NCI-H526 (cell line): ENCODE results near the gene GJC3.
"Not testable (repeated sequence)": the region's sequence is repeated elsewhere in the genome, so short reads cannot be mapped to it uniquely, and the experiment has no call there.

Experiments used
- DNase-seq, 2 experiments: peaks; one replicate each; lab custom pipeline; 2025; lab: John Stamatoyannopoulos, UW

Gene GJC3

DNA sequence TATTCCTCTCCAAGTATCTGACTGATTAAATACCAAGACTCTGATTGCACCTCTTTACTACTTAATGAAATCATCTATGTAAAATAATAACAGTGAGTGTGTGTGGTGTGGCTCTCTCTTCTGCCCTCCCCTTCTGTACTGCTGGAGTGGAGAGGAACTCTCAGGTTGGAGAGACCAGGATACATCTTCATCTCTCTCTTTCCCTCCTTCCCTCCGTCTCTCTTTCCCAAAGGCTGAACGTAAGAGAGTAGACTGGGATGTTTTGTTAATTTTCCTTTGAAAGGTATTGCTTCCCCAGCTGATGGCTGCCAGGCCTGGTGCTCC lies 272 bp upstream of the GJC3 start:
- no peak for DNase-seq

DNA sequence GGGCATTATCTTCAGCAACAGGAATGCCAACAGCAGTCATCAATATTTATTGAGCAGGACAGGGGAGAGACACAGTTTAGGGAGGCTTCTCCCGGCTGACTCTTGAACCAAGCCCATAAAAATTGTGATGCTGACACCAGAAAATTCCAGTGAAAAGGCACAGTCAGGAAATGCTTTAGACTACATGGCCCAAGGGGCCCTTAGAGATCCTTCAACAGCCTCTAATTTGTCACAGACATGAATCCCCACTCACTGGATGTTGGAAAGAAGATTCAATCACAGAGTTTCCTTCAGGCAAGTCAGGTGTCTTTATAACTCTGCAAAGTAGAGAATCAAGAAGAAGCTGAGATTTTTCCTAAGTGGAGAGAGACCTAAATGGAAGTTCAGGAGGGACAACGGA lies 1.2 kb downstream of the GJC3 start:
- DNase-seq, result no peak

DNA sequence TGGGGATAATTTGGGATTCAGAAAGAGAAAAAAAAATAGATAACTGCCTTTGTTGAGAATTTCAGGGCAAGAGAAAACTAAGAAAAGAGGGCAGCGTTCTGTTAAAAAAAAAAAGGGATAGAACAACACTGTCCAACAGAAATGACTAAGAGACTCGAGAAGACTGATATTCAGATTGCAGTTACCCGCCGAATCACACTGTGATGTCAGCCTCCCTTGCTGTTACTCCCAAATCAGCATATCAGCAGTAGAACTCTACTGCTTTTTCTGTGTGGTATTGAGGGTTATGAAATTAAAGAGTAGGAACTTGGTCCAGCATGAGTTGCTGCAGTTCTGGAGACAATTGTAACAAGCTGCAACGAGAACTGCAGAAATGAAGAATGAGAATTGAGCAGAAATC lies 1.9 kb downstream of the GJC3 start:
- DNase-seq, result no peak

DNA sequence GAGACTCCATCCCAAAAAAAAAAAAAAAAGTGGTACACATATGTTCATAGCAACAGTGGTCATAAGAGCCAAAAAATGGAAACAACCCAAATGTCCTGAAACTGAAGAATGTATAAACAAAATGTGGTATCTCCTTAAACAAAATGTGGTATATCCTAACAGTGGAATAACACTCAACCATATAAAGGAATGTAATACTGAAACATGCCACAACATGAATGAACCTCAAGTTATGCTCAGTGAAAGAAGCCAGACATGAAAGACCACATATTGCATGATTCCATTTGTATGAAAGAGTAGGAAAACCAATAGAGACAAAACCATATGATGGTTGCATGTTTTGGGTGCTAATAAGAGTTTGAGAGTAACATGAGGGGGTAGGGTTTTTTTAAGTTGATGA lies 3.1 kb downstream of the GJC3 start:
- DNase-seq, result no peak

DNA sequence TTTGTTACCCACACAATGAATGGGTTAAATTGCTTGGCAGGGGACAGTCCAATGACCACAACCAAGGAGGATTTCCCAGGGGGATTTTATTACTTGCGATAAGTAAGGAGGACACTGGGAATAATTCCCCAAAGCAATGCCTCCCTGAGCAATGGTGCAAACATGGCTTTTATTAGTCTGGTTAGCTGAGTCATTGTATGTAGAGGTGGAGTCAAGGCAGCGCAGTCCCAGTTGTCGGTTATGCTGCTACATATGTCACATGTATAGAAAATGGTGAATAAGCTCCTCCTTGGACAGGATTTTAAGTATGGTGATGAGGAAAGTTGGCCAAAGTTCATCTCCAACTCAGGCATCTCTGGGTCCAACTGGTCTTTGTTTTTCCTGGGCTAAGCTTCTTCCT lies 6.2 kb downstream of the GJC3 start:
- DNase-seq, result no peak

DNA sequence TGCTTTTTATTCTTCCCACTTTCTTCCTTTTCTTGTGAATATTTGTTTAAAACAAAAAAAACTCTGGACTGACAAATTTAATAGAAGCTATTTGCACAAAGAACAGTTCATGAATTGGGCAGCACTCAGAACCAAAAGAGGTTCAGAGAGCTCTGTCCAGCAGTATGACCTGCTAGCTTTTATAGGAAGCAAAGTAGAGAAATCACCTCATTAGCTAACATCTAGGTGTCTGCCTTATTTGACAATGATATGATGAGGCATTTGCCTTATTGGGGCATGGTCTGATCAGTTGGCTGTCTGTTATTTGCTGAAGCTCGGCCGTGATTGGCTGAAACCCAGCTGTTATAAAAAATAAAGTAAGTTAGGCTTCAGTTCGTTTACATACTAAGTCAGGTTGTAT lies 9.3 kb downstream of the GJC3 start:
- no peak for DNase-seq

DNA sequence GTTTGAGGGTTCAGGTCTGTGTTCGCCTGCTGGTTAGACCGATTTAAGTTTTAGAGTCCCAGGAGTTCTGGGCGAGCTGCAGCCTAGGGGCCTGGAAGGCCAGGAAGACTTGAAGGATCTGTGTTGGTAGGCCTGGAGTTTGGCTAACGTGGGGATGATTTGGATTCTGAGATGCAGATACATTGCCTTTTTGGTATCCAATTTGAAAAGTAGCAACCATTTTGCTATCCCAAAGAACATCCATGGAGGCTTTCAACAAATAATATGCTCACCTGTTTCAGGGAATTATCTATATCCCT lies 9.7 kb downstream of the GJC3 start:
- no peak for DNase-seq

DNA sequence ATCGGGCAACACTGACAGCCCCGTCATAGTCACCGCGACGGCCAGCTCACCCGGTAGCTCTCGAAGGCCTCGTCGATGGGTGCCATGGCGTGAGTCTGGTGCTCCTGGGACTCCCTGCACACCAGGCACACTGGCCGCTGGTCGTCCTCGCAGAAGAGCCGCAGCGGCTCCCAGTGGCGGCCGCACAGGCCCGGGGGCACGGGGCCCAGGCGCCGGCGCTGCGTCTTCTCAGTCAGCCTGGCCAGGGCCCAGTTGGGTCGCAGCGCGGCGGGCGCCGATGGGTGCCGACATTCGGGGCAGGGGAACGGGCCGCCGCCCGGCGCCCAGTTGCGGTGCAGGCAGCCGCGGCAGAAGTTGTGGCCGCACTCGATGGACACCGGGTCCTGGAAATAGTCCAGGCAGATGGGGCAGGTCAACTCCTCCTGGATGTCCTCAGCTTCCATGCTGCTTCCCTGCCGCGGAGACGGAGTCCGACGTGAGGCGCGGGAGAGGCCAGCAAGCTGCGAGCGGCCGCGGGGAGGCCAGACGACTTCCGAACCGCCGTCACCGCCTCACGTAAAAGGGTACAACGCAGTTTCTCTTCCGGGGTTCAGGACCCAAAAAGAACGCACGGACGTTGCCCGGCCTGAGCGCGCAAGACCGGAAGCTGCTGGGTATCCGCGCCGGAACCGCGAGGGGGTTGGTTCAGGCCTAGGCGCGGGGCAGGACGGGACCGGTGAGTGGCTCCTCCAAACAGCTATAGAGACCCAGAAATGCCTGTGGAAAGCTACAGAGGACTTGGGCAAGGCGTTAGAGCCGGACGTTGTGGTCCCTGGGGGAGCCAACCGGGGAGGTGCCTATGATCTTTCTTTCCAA lies 10.2 kb downstream of the GJC3 start, which contains the start of gene TRIM4:
Gene TRIM4, minus strand, starts transcription at position 572 of the 855 bp plus-strand sequence. Its CDS starts 129 bp downstream, at position 443.
- peak; percentile 82 to 97 for DNase-seq

DNA sequence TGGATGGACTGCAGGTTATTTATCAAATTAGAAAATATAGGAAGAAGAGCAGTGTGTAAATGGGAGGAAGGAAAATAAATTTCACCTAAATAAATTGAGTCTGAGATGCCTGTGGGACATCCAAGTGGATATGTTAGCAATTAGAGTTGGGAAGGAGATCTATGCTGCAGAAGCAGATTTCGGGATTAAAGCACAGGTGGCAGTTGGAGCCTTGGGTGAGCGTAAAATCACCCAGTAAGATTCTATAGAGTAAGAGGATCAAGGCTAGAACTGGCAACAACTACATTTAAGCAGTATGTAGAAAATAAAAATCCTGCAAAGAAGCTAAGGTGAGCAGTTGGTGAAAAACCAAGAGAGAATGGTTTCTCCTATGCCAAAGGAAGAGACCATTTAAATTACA lies 18.4 kb downstream of the GJC3 start:
- DNase-seq, result no peak

DNA sequence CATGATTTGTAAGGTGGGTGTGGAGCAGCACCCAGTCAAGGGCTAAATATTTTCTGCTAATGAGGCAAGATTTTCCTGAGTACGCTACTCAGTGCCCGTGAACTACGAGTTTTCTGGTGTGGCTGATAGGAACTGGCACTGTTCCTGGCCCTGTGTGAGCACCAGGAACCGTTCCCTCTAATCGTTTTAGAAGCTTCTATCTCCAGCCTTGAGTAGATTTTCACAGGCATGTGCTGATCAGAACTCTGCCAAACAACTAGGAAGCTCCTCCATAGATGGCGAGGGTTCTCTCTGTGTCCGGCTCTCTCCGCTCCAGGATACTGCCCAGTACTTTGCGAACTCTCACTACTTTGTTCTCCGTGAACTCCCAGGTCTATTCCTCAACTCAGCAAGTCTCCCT lies 27.8 kb downstream of the GJC3 start:
- no peak for DNase-seq

DNA sequence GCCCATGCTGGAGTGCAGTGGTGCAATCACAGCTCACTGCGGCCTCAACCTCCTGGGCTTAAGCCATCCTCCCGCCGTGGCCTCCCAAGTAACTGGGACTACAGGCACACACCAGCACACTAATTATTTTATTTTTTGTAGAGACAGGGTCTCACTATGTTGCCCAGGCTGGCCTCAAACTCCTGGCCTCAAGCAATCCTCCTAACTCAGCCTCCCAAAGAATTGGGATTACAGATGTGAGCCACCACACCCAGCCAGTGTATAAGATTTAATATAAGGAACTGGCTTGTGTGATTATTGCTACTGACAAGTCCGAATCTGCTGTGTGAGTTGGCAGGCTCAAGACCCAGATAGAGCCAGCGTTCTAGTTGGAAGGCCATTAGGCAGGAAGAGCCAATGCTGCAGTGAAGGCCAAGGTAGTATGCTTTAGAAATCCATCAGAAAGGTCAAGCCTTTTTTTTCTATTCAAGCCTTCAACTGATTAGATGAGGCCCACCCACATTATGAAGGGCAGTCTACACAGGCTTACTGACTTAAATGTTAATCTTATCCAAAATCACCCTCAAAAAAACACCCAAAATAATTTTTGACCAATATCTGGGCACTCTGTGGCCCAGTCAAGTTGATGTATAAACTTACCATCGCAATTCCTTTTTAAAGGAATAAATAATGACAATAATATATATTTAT lies 29.4 kb downstream of the GJC3 start:
- no peak for DNase-seq

DNA sequence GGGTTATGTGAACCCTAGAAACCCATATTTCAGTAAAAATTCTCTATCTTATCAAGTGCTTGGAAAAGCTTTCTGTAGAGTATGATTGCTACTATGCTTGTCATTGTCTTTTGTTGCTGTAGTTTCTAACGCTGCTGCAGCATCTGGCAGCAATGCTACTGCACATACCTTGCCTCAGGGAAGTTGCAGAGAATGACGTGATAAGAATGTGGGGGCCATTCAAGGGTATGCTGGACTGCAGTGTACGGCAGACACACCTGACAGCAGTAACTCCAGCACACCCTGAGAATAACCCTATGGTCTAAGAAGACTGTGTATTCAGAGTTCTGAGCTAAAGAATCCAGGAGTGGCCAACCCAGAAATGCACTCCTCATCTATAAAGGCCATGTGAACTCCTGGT lies 30.6 kb downstream of the GJC3 start:
- DNase-seq, result no peak

DNA sequence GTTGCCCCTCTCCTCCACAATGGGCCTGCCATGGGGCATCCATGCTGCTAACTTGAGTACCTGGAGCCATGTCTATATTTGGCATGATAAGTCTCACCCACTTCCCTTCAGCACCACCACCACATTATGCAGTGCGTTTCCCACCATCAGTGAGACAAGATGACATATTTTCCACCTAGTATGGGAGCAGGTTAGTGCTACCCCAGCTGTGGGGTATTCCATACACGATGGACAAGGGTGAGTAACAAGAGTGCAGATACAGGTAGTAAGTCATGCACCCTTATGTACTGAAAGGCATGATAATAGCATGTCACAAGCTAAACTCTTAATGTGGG lies 31.4 kb downstream of the GJC3 start:
- no peak for DNase-seq

DNA sequence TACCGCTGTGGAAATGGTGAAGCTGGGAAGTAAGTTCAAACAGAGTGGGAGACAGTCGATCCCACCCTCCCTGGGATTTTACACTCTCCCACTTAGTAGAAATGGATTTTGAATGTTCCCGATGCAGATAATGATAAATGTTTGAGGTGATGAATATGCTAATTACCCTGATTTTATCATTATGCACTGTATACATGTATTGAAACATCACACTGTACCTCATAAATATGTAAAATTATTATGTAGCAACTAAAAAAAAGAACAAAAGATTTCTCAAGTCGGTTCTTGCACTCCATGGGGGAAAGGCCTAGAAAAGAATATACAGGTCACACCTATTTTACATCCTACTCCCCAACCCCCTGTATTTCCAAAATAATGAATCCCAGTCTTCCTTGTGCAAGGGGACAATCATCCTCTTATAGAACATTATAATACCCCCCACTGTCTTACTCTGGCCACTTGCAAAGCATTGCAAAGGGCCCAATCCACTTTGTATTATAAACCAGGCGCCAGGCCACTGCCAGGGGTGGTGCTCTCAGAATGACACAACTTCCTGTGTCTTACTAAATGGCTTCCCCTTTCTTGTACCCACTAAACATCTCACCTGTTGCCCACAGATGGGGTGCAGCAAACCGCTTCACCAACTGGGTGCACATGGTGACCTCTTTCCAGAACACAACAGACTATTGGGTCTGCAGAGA lies 31.9 kb downstream of the GJC3 start:
- DNase-seq, result no peak

DNA sequence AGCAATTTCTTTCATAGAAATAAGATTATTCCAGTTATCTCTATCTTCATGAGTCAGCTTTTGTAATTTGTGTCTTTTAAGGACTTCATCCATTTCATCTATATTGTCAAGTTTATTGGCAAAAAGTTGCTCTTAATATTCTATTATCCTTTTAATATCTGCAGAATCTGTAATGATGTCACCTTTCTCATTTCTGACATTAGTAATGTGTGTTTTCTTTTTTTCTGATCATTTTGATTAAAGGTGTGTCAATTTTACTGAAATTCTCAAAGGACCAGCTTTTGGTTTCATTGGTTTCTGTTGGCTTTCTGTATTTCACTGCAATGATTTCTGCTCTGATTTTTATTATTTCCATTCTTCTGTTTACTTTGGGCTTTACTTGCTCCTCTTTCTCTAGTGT lies 34.7 kb downstream of the GJC3 start:
- no peak for DNase-seq

DNA sequence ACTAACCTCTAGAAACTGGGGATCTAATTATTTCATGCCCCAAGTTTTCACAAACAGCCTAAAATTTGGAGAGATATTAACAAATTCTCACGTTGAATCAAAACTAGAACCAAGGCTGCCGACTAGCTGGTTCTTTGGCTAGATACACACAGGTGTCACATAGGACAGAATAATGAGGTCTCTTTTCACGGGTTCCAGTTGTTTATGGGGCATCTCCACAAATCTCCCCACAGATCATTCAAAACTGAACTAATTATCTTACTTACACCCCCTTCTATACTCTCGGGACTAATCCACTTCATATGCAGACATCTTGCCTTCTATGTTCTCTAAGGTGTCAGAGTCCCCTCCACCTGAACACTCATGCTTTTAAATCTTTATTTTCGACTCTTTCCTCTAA lies 36.1 kb downstream of the GJC3 start:
- no peak for DNase-seq

DNA sequence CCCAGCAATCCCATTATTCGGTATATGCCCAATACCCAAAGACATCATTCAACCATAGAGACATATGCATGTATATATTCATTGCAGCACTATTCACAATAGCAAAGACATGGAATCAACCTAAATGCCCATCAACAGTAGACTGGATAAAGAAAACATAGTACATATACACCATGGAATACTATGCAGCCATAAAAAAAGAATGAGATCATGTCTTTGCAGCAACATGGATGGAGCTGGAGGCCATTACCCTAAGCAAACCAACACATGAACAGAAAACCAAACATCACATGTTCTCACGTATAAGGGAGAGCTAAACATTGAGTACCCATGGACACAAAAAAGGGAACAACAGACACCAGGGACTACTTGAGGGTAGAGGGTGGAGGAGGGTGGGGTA lies 39.1 kb downstream of the GJC3 start:
- not testable (repeated sequence) for DNase-seq

DNA sequence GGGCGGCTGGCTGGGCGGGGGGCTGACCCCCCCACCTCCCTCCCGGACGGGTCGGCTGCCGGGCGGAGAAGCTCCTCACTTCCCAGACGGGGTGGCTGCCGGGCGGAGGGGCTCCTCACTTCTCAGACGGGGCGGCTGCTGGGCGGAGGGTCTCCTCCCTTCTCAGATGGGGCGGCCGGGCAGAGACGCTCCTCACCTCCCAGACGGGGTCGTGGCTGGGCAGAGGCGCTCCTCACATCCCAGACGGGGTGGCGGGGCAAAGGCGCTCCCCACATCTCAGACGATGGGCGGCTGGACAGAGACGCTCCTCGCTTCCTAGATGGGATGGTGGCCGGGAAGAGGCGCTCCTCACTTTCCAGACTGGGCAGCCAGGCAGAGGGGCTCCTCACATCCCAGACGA lies 41.1 kb downstream of the GJC3 start:
- DNase-seq, result not testable (repeated sequence)

DNA sequence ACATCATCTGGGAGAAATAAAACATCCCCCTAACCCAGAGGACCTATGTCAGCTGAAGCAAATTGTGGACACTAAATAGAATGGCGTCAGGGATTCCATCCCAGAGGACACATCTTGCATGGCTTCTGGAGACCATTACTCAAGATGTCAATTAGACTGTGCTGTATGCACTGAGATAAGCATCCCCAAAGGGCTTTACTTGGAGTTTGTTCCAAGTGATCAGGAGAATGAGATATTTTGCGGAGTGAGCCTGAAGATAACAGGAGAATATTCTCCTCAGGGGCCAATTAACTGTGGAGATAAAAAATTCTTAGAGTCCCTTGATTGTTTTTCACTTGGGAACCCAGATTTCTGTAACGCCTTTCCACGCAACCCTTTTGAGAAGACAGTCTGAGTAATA lies 48.0 kb downstream of the GJC3 start:
- no peak for DNase-seq

DNA sequence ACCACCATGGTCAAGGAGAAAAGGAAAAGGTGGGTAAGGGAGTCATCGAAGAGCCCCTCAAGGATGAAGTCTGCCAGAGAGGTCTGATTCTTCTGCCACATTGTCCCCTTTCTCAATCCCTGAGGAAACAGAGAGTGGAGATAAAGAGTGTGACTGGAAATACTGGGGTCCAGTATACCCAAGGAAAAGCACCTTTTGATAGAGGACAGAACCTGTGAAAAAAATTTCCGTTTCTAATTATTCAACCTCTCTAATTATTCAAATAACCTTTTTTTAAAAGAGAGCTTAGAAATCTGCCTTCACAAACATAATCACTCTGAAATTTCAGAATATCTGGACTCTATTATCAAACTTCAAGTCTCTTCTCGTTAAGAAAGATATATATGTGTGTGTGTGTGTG lies 52.5 kb downstream of the GJC3 start, which contains the start of gene OR2AE1:
Gene OR2AE1, minus strand, starts transcription at position 101 of the 400 bp plus-strand sequence. Its CDS starts 0 bp downstream, at position 101.
- DNase-seq, result no peak

DNA sequence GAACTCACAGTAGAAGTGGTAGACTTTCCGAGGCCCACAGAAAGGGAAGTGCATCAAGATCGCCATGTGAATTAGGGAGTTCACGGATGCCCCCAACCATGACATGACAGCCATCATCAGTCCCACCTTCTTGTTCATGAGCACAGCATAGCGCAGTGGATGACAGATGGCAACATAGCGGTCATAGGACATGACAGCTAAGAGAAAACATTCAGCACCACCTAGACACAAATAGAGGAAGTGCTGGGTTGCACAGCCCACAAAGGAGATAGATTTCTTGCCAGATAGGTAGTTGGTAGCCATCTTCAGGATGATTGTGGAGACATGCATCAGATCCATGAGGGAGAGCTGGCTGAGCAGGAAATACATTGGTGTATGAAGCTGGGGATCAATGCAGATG lies 52.9 kb downstream of the GJC3 start:
- DNase-seq, result no peak
